CD4-positive, alpha-beta T cell treated with Interleukin-15 for 4 hours (primary cell): ENCODE results near the gene RPTOR.
A peak's percentile ranks its signal among the peaks of the same experiment; 100 is the strongest.

Source experiments
- DNase-seq: peaks from one replicate; pipeline ENCODE4 v3.0.0-alpha.2; 2020; ENCODE audit warnings: low spot score

RPTOR gene

DNA sequence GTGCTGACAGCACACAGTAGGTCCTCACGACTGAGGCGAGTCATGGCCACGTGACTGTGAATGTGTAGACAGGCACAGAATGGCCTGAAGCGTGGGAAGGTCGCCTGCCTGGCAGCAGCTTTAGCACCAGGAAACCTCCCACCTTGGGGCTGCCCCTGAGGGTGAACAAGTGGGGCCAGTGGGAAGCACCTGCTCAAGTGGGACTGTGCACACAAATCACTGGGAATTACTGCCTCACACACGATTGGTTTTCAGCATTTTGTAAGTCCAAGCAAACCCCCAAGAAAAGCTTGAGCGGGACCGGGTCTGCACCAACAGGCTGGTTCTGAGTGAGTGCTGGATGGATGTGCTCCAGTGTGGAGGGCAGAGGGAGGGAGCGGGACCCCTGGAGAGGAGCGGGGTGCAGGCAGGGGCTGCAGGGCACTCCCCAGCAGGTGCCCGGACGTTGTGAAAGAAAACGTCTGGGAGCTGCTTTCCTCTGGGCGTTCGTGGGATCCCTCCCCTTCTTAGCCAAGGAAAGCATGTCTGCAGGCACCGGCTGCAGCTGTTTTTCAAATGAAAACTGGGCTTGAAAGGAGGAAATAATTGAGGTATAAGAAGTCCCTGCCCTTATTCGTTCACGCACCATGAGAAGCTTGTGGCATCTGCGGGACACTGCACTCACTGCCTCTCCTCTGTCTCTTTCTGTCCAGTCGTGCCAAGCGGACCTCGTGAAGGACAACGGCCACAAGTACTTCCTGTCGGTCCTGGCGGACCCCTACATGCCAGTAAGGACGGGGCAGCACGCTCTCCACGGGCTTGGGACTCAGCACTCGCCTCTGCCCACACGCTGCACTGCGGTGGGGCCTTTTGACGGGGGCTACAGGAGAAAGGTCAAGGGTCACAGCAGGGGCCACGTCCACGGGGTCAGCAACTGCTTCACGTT lies 335.3 kb downstream of the RPTOR start:
- no peak for DNase-seq

DNA sequence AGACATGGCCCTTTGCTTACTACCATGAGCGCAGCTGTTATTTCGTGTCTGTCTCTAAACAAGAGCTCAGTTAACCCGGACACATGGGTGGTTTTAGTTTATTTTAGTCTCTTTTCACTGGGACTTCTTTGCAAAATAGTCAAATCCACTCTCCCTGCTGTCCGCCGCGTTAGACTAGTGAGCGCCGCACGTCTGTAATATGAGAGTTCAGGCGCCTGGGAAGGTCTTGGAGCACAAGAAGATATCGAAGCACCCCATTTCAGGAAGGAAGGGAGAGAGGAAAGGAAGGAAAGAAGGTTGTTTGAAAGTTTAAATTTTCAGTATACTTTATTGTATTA lies 336.0 kb downstream of the RPTOR start:
- no peak for DNase-seq

DNA sequence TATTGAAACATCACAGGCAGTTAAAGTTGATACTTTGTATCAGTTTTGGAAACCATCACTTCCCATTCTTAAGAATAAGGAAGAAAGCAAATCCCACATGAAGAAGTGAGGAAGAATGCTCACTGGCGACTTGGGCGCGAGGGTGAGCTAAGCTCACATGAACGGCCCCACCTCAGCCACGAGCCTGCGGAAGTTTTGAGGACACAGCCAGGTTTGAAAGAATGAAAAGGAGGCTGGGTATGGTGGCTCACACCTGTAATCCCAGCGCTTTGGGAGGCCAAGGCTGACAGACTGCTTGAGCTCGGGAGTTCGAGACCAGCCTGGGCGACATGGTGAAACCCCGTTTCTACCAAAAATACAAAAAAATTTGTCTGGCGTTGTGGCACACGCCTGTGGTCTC lies 336.7 kb downstream of the RPTOR start:
- no peak for DNase-seq

DNA sequence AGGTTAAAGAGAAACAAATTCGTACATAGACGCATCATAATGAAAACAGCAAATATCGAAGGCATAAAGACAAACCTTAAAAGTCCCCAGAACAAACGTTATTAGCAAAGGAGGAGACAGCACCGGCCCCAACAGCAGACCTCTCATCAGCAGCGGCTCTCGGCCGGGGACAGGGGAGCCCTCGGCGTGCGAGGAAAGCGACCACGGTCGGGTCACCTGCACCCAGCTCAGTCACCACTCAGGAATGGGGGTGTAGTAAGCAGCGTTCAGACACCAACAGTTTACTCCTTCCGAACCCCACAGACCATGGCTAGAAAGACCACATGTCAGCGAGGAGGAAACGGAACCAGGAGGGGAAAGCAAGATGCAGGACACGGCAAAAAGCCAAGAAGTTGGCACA lies 337.7 kb downstream of the RPTOR start:
- DNase-seq: no peak

DNA sequence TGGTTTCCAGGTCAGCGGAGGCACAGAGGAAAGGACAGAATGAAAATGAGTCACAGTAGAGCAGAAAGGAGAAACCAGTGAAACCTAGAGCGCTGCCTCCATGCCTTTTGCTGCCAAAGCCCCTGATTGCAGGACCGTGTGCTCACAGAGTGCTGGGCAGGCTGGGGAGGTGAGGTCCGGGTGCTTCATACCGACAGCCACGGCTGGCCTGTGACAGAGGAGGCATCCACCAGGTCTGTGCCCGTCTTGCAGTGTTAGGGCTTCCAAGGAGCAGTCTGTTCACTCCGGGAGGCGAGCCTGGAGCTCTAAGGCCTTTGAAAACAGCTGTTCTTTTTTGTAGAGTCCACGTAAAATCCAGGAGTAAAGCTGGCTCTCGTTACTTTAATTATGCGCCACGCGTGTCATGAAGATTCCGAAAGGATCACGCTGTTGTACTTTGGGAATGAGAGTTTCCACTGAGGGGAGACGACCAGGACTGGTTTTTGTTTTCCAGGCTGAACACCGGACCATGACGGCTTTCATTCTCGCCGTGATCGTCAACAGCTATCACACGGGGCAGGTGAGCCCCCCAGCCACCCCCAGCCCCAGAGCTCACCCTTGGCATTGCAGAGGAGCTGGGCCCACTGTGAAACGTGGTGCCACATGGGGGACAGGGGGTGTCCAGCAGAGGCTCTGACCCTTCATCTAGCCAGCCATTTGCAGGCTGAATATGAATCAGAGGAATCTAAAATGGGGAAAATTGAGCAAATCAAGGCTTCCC lies 338.5 kb downstream of the RPTOR start:
- DNase-seq: no peak

DNA sequence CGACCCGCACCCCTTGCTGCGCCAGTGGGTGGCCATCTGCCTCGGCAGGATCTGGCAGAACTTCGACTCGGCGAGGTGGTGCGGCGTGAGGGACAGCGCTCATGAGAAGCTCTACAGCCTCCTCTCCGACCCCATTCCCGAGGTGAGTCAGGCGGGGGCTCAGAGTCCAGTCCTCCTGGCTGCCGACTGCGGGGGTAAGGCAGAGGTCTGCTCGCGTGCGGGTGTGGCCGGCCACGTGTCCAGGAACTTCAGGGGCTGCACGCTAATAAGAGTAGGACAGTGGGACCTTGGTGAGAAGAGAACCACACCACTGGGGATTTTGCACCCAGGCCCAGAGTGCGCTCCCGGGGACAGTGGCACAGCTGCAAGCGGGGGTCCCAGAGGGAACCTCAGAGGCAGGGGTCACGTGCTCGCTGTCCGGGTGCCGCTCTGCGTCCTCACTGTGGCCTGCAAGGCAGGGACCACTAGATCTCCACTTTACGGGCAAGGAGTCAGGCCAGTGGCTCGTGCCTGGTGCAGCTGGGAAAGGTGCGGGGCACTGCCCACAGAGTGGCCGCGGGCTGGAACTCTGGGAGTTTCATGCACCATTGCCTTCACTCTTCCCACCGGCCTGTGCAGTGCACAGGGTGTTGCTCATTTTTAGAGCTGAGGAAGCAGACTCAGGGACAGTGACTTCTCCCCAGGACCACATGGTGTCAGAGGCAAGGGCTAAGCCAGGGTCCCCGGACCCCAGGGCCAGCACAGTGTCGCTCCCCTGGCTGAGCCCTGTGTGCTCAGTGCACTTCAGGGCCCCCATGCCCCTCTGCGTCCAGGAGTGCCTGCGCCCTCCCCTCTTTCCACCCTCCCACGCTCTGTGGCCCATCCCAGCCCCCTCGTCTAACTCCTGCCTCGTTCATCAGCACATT lies 339.4 kb downstream of the RPTOR start:
- DNase-seq: no peak

DNA sequence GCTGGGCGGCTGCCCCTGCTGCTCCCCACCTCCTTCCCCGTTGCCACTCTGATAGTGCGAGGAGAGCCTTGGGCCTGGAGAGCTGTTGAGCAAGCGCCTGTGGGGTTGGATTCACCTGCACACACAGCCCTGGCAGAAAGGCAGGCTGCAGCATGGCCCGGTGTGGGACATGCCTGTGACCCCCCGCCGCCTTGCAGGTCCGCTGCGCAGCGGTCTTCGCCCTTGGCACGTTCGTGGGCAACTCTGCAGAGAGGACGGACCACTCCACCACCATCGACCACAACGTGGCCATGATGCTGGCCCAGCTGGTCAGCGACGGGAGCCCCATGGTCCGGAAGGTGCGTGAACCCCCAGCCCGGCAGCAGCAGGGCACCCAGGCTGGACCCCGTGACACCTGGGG lies 340.2 kb downstream of the RPTOR start:
- DNase-seq: no peak

DNA sequence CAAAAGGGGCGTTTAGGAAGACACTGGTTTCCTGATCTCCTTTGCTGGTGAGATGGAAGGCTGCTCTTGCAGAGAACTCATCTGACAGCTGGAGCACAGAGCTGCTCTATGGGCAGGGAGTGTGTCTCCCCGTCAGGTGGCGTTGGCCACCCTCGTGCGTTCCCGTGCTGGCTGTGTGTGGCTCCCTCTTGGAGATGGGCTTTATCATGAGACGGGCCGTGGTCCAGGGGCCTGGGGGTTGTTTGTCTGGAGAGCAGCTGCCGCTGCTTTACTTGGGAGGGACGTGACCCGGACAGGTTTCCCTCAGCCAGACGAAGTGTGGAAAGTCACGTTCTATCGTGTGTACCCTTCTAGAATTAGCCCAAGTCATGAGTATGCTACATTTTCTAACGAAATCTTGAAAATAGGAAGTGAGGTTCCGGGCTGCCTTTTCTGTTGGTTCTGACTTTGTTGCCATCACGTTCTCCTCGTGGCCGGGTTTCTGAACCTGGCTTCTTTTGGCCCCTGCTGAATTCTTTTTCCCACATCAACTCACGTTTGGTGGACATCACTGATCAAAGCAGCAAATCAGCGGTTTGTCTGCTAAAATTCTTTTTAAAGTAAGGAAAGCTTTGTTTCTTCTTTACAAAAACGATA lies 341.4 kb downstream of the RPTOR start:
- no peak for DNase-seq

DNA sequence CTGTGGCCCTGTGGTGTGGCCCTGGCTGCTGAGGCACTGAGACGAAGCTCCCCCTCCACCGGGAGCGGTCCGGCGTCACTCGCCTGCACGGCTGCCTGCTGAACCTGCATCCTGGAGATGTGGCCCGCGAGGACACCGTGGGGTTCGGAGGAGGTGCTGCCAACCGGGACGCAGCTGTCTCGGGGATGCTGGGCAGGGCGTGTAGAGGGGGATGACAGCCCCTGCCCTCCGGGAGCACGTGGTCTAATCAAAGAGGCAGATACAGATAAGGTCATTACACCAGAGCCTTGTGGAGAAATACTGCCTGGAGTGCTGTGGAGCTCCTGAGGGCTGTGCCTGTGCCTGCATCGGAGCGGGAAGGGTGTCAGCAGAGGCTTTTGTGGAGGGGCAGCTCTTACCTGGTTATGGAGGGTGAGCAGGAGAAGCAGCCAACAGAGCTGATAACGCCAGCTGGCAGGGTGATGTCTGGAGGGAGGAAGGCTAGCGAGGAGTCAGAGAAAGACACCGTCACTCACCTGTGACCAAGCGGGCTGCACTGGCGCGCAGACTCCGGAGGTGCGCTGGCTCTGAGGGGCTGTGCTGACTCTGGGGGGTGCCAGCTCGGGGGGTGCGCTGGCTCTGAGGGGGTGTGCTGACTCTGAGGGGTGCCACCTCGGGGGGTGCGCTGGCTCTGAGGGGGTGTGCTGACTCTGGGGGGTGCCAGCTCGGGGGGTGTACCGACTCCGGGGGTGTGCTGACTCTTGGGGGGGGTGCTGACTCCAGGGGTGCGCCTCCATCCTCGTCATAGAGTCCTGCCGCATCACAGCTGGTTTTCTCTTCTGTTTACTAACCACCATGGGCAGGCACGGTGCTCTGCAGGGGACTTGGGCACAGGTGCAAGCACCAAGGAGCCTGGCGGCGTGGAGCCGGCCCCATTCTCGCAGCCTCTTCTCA lies 342.3 kb downstream of the RPTOR start:
- DNase-seq: no peak

DNA sequence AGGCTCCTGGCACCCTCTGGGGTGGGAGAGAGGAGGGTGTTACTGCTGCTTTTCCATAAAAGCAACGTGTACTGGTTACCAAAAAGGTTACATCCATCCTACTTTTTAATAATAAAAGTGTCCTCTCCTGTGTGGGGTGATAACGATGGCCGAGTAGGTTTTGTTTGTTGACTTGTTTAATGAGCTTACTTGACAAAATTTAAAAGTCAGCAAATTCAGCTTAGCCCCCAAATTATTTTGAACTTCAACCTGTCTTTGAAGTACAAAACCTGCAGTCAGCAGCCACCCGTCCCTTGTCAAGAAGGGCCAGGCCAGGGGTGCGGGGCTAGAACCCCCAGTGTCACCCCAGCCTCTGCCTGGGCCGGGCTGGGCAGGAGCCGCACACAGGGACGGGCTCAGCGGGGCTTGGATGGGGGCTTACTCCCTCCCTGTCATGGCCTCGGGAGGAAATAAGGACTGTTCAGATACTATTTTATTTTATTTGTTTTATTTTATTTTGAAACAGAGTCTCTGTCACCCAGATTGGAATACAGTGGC lies 343.1 kb downstream of the RPTOR start:
- no peak for DNase-seq

DNA sequence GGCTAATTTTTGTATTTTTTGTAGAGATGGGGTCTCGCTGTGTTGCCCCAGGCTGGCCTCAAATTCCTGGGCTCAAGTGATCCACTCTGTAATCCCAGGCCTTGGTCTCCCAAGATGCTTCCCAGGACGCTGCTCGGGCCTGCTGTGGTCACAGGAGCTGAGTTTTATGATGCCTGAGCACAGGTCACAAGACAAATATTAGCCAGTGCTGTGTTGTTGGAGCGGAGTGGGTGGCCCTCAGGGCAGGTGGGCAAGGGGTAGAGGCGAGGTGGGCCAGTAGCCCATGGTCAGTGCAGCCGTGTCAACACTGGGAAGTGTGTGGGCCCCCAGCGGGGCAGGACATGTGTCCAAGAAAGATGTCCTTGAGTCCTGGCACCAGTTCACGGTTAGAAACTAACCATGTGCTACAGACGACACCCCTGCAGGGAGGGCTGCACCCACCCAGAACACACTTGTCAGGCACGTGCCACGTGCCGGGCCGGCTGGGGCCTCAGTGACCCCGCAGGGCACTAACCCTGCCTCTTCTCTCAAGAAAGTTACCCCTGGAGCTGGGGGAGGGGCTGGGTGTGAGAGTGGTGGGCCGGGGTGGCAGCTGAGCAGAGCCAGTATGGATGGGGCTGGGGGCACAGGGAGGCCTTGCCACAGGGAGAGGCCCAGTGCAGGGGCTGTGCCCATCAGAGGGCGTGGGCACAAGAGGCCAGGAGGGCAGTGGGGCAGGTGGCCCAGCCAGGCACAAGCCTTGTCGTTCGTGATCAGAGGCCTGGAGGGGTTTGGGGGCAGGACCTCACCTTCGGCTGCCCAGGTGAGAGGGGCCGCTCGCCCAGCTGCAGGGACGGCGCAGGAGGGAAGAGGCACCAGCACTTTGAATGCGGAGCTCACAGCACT lies 343.9 kb downstream of the RPTOR start:
- DNase-seq: no peak

DNA sequence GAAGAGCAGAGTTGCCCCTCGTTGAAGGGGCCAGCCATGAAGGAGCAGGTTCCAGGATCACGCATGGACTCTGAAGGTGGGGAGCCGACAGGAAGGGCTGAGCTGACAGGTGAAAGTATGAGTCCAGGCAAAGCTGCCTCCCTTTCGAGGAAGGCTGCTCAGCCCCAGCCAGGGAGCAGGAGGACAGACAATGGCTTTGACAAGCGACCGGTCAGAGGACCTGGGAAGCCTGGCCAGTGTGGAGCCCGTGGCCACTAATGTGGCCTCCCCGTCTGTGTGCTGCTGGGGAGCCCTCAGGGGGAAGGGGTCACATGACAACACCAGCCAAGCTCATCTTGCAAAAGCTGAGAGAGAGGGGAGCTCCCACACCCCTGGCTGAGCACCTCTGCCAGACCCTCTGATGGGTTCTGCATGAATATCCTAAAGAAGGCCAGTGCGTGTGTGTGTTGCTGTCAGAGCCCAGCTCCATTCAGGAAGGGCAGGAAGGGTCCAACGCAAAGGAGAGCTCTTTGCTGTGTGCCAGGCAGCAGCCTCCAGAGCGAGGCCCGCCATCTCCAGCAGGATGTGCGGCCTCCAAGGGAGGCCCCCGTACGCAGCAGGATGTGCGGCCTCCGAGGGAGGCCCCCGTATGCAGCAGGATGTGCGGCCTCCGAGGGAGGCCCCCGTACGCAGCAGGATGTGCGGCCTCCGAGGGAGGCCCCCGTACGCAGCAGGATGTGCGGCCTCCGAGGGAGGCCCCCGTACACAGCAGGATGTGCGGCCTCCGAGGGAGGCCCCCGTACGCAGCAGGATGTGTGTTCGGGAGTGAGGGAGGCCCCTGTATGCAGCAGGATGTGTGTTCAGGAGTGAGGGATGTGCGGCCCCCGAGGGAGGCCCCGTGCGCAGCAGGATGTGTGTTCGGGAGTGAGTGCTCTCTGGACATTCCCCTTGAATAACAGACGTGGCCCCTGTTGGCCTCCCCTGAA lies 344.9 kb downstream of the RPTOR start:
- no peak for DNase-seq

DNA sequence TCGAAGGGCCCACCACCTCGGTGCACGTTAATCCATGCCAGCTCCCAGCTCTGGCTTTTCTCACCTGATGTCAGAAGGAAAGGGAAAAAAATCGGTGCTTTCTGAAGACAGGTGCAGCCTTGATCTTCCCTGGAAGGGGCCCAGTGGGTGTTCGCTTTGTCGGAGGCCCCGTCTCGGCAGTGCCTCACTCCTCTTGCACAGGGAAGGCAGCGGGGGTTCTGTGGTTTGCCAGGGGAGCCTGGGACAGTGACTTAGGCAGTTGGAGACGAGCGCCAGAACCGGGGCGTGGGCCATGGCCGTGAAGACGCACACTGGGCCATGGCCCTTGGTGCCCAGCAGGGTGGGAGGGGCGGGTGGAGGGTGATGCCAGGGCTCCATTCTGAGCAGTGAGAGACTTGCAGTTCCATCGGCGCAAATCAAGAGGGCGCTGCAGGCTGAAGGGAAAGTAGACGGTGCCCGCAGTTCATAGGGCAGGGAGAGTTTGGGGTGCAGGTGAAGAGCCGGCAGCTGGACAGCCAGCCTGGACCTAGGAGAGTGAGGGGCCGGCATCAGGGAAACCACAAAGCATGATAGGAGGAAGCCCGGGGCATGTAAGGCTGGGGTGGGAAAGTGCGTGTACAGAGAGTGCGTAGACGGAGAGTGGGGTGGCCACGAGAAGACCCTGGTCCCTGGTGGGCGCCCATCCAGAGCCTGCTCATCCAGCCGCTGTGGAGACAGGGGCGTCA lies 345.7 kb downstream of the RPTOR start:
- DNase-seq: no peak

DNA sequence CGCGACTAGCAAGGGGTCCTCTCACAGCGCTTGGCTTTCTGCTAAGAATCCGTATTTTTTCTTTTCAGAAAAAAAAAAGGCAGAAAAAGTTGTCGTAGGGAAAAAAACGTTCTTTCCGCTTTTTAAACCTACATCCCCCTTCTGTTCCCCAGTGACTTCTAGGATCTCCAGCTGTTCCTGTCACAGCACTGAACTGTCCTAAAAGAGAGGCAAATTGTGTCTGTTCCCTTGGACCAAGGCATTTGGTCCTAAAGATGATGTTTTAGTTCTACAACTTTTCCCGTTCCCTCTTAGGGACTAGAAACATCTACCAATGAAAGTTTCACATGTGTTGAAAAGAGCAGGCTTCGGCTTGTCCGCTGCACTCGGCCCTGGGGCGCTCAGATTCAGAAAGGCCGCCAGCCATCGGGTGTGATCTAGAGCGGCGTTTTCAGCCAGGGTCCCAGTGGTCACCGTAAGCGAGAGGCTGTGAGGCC lies 346.3 kb downstream of the RPTOR start:
- no peak for DNase-seq

DNA sequence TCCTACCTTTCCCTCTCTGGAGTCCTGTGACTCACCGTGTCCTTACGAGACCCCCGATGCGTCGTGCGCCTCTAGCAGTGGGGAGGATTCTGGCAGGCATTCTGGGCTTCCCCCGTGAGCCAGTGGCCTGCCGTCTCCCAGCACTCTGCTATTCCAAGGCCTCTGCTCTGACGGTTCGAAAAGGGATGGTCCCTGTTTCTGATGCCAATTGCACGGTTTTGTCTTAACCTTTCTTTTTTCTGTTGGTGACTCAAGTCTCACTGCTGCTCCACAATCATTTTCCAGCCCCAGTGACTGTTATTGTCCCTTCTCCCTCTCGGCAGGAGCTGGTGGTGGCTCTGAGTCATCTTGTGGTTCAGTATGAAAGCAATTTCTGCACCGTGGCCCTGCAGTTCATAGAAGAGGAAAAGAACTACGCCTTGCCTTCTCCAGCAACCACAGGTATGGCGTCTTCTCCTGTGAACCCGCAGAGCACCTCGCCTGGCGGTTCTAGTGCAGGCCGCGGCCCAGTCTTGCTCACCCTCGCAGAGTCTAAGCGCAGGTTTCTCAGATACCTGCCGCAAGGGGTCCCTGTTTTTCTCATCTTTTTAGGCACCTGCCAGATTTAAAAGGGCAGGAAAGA lies 346.9 kb downstream of the RPTOR start:
- peak; percentile 91 for DNase-seq

DNA sequence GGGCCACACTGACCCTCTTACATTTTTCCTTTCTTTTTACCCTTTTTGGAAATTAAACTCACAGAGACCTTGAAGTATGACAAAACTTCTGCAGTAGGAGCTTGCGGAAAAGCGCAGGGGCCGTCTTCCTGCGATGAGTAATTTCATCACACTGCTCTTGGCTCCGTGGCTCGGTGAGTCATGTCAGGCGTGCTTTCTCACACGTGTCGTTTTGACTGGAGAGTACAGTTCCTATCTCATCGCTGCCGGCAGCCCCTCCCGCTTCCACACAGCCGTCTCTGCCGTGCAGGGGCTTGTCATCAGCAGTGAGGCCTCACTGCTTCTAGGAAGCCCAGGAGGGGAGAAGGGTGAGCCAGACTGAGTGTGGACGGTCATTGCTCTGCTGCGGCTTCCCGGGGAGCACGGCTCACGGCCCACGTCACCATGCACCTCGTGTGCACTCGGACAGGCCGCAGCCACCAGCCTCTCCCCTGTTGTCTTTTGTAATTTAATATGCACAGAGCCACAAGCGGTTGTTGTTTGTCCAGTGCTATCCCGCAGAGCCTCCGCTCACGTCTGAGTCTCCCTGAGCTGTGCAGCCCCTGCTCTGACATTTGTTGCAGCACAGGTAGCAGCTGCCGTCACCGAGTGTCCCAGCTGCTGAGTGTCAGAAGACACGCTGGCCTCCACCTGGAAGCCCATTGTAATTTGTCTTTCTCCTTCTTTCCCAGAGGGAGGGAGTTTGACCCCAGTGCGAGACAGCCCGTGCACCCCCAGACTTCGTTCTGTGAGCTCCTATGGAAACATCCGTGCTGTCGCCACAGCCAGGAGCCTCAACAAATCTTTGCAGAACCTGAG lies 347.6 kb downstream of the RPTOR start:
- DNase-seq: peak; percentile 88
